22Rv1 (cell line): ENCODE measurements around the gene IL34.

ENCODE experiments used
- H3K27ac ChIP-seq: fragments of 450-650 bp; 2 replicates; pipeline ENCODE4 v1.5.1; 2017
- CTCF ChIP-seq: fragments of 450-650 bp; IDR thresholded peaks from 2 replicates; pipeline ENCODE4 v1.5.1; 2017; ENCODE audit warnings: mild to moderate bottlenecking
- ZFX ChIP-seq: fragments of 450-650 bp; IDR thresholded peaks from 2 replicates; pipeline ENCODE4 v1.6.1; 2017; ENCODE audit warnings: antibody characterized with exemption, borderline replicate concordance

Gene IL34

DNA sequence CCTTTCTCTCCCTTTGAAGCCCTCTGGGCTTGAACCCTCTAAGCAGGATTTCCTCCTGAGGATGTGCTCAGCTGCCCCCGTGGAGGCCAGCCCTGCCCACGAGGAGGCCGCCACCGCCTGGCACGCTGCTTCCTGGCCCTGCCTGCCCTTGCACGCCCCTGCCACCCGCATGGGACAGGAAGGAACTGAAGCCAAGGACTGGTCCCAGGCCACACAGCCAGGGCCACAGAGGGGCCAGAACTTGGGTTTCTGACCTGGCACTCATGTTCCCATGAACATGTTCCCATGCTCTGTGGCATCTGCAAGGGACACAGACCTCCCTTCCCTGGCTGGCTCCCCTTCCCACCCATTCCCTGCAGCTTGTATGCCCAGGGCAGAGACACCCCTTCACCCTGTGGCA, 63.6 kb downstream of the IL34 start:
- no peak overlapping the region for H3K27ac ChIP-seq

More for the DNA sequence above, 63.6 kb downstream of the IL34 start:
- no peak for TF ChIP-seq ZFX
- TF ChIP-seq CTCF, result no peak
